Measurements from ENCODE around the gene RNF151.
A peak's percentile ranks its signal among the peaks of the same experiment; 100 is the strongest.
"Not testable (repeated sequence)": the region's sequence is repeated elsewhere in the genome, so short reads cannot be mapped to it uniquely, and the experiment has no call there.

Gene RNF151

GRCh38 chr16:1950559-1950958 is 16.1 kb upstream of the RNF151 start:
- no peak for DNase-seq
- H4K8ac ChIP-seq (ENCODE audit: low read depth, low read length) = no peak overlapping the region
- no peak overlapping the region for H2BK5ac ChIP-seq (ENCODE audit: low read length)
- no peak overlapping the region for H2BK120ac ChIP-seq (ENCODE audit: low read depth, low read length)
- H3K79me2 ChIP-seq (ENCODE audit: control insufficient read depth, insufficient read depth, low read length) = no peaks in the 10 kb centered on the region
- no peak overlapping the region for H3K4ac ChIP-seq (ENCODE audit: low read depth, low read length)
- no peaks in the 10 kb centered on the region for H3K79me1 ChIP-seq (ENCODE audit: low read length)
- H4K5ac ChIP-seq (ENCODE audit: low read length) = no peak overlapping the region
- no peak overlapping the region for H2BK15ac ChIP-seq (replicated peaks; ENCODE audit: low read depth)
- no peak overlapping the region for H3K56ac ChIP-seq (ENCODE audit: low read length)
- H3K27me3 ChIP-seq (ENCODE audit: insufficient read depth, low read length, poor library complexity) = no peaks in the 10 kb centered on the region
- H3K36me3 ChIP-seq (ENCODE audit: control insufficient read depth, insufficient read depth, low read length) = no peaks in the 10 kb centered on the region
- WGBS (ENCODE audit: extremely low coverage, insufficient coverage, low lambda C conversion rate) = no CpG with 5 or more reads among the region's 19 CpGs
- H3K23ac ChIP-seq (ENCODE audit: low read length) = no peak overlapping the region
- no peaks in the 10 kb centered on the region for H3K4me1 ChIP-seq (ENCODE audit: control insufficient read depth, low read depth, low read length)
- no peak overlapping the region for H3K4me2 ChIP-seq (ENCODE audit: low read length)
- no peak overlapping the region for H3K9ac ChIP-seq (ENCODE audit: low read length)
- no peak overlapping the region for H3K27ac ChIP-seq (ENCODE audit: low read depth, low read length)
- no peak overlapping the region for H3K4me3 ChIP-seq (ENCODE audit: low read length)
- H2AK5ac ChIP-seq (ENCODE audit: low read length) = no peak overlapping the region
- H3K18ac ChIP-seq (ENCODE audit: low read length) = no peak overlapping the region

- no peak overlapping the region for H3K4me2 ChIP-seq (ENCODE audit: low read length)
- no peak for DNase-seq
- no peak overlapping the region for H2AK5ac ChIP-seq (ENCODE audit: low read length)
- no peak overlapping the region for H3K56ac ChIP-seq (ENCODE audit: low read length)
- no peak overlapping the region for H3K4me3 ChIP-seq (ENCODE audit: low read length)
- H4K8ac ChIP-seq (ENCODE audit: low read depth, low read length) = no peak overlapping the region
- H3K18ac ChIP-seq (ENCODE audit: low read length) = no peak overlapping the region
- H3K36me3 ChIP-seq (ENCODE audit: control insufficient read depth, insufficient read depth, low read length) = no peaks in the 10 kb centered on the region
- H2BK120ac ChIP-seq (ENCODE audit: low read depth, low read length) = no peak overlapping the region
- WGBS (ENCODE audit: extremely low coverage, insufficient coverage, low lambda C conversion rate) = no CpG with 5 or more reads among the region's 22 CpGs
- no peak overlapping the region for H3K23ac ChIP-seq (ENCODE audit: low read length)
- no peak overlapping the region for H3K9ac ChIP-seq (ENCODE audit: low read length)
- H2BK15ac ChIP-seq (replicated peaks; ENCODE audit: low read depth) = no peak overlapping the region
- H3K27me3 ChIP-seq (ENCODE audit: insufficient read depth, low read length, poor library complexity) = no peaks in the 10 kb centered on the region
- H3K79me1 ChIP-seq (ENCODE audit: low read length) = no peaks in the 10 kb centered on the region
- no peak overlapping the region for H3K4ac ChIP-seq (ENCODE audit: low read depth, low read length)
- H3K4me1 ChIP-seq (ENCODE audit: control insufficient read depth, low read depth, low read length) = no peaks in the 10 kb centered on the region
- H2BK5ac ChIP-seq (ENCODE audit: low read length) = no peak overlapping the region
- H4K5ac ChIP-seq (ENCODE audit: low read length) = no peak overlapping the region
- H3K27ac ChIP-seq (ENCODE audit: low read depth, low read length) = no peak overlapping the region
- no peaks in the 10 kb centered on the region for H3K79me2 ChIP-seq (ENCODE audit: control insufficient read depth, insufficient read depth, low read length)
These were observed 12.9 kb upstream of the RNF151 start for GRCh38 chr16:1953734-1954133.

GRCh38 chr16:1957434-1958142 is 9.1 kb upstream of the RNF151 start:
- not testable (repeated sequence) for H2BK15ac ChIP-seq (replicated peaks; ENCODE audit: low read depth); DNase-seq; H3K4ac ChIP-seq (ENCODE audit: low read depth, low read length); H4K8ac ChIP-seq (ENCODE audit: low read depth, low read length); H3K4me1 ChIP-seq (ENCODE audit: control insufficient read depth, low read depth, low read length); H3K27ac ChIP-seq (ENCODE audit: low read depth, low read length); H2AK5ac ChIP-seq (ENCODE audit: low read length); H4K5ac ChIP-seq (ENCODE audit: low read length); H3K79me2 ChIP-seq (ENCODE audit: control insufficient read depth, insufficient read depth, low read length); H3K36me3 ChIP-seq (ENCODE audit: control insufficient read depth, insufficient read depth, low read length); H3K79me1 ChIP-seq (ENCODE audit: low read length); H3K56ac ChIP-seq (ENCODE audit: low read length); H3K27me3 ChIP-seq (ENCODE audit: insufficient read depth, low read length, poor library complexity); H2BK5ac ChIP-seq (ENCODE audit: low read length); H3K23ac ChIP-seq (ENCODE audit: low read length); H2BK120ac ChIP-seq (ENCODE audit: low read depth, low read length); H3K18ac ChIP-seq (ENCODE audit: low read length); H3K4me3 ChIP-seq (ENCODE audit: low read length); H3K4me2 ChIP-seq (ENCODE audit: low read length); H3K9ac ChIP-seq (ENCODE audit: low read length)
- no CpG with 5 or more reads among the region's 22 CpGs for WGBS (ENCODE audit: extremely low coverage, insufficient coverage, low lambda C conversion rate)

GRCh38 chr16:1958143-1958491 is 8.5 kb upstream of the RNF151 start:
- not testable (repeated sequence) for H3K56ac ChIP-seq (ENCODE audit: low read length); H3K4me3 ChIP-seq (ENCODE audit: low read length); H3K23ac ChIP-seq (ENCODE audit: low read length); H2BK15ac ChIP-seq (replicated peaks; ENCODE audit: low read depth); H3K9ac ChIP-seq (ENCODE audit: low read length); H2BK120ac ChIP-seq (ENCODE audit: low read depth, low read length); H3K4me1 ChIP-seq (ENCODE audit: control insufficient read depth, low read depth, low read length); H3K4ac ChIP-seq (ENCODE audit: low read depth, low read length); H3K27me3 ChIP-seq (ENCODE audit: insufficient read depth, low read length, poor library complexity); H2AK5ac ChIP-seq (ENCODE audit: low read length); H4K5ac ChIP-seq (ENCODE audit: low read length); H4K8ac ChIP-seq (ENCODE audit: low read depth, low read length); H2BK5ac ChIP-seq (ENCODE audit: low read length); H3K36me3 ChIP-seq (ENCODE audit: control insufficient read depth, insufficient read depth, low read length); H3K4me2 ChIP-seq (ENCODE audit: low read length); H3K79me1 ChIP-seq (ENCODE audit: low read length); H3K18ac ChIP-seq (ENCODE audit: low read length); H3K27ac ChIP-seq (ENCODE audit: low read depth, low read length); DNase-seq
- peaks cover 11% of the 10 kb centered on the region for H3K79me2 ChIP-seq (ENCODE audit: control insufficient read depth, insufficient read depth, low read length)
- no CpG with 5 or more reads among the region's 30 CpGs for WGBS (ENCODE audit: extremely low coverage, insufficient coverage, low lambda C conversion rate)

- no peak overlapping the region for H3K27ac ChIP-seq (ENCODE audit: low read depth, low read length)
- WGBS (ENCODE audit: extremely low coverage, insufficient coverage, low lambda C conversion rate) = no CpG with 5 or more reads among the region's 14 CpGs
- no peak overlapping the region for H3K4me3 ChIP-seq (ENCODE audit: low read length)
- H3K36me3 ChIP-seq (ENCODE audit: control insufficient read depth, insufficient read depth, low read length) = peaks cover 15% of the 10 kb centered on the region
- H2BK15ac ChIP-seq (replicated peaks; ENCODE audit: low read depth) = no peak overlapping the region
- no peak overlapping the region for H2BK5ac ChIP-seq (ENCODE audit: low read length)
- H3K9ac ChIP-seq (ENCODE audit: low read length) = peak overlapping the region; percentile 58
- H3K27me3 ChIP-seq (ENCODE audit: insufficient read depth, low read length, poor library complexity) = no peaks in the 10 kb centered on the region
- H3K79me1 ChIP-seq (ENCODE audit: low read length) = no peaks in the 10 kb centered on the region
- no peak overlapping the region for H3K4ac ChIP-seq (ENCODE audit: low read depth, low read length)
- no peak overlapping the region for H4K8ac ChIP-seq (ENCODE audit: low read depth, low read length)
- no peak overlapping the region for H2BK120ac ChIP-seq (ENCODE audit: low read depth, low read length)
- DNase-seq = no peak
- H3K23ac ChIP-seq (ENCODE audit: low read length) = no peak overlapping the region
- peak overlapping the region; percentile 29 for H3K4me2 ChIP-seq (ENCODE audit: low read length)
- no peaks in the 10 kb centered on the region for H3K4me1 ChIP-seq (ENCODE audit: control insufficient read depth, low read depth, low read length)
- H3K79me2 ChIP-seq (ENCODE audit: control insufficient read depth, insufficient read depth, low read length) = peaks cover 17% of the 10 kb centered on the region
- H3K18ac ChIP-seq (ENCODE audit: low read length) = no peak overlapping the region
- H2AK5ac ChIP-seq (ENCODE audit: low read length) = no peak overlapping the region
- peak overlapping the region; percentile 66 for H3K56ac ChIP-seq (ENCODE audit: low read length)
- no peak overlapping the region for H4K5ac ChIP-seq (ENCODE audit: low read length)
These were observed 7.9 kb upstream of the RNF151 start for GRCh38 chr16:1958715-1959268.
